GM21447 (cell line): ENCODE results near the gene C2CD2.
A peak's percentile ranks its signal among the peaks of the same experiment; 100 is the strongest.

Experiments used
- ATAC-seq: cut with Tn5 transposase; IDR thresholded peaks from one replicate; pipeline ENCODE4 v1.9.1; 2021; ENCODE audit not compliant: unreplicated experiment

C2CD2 gene

DNA sequence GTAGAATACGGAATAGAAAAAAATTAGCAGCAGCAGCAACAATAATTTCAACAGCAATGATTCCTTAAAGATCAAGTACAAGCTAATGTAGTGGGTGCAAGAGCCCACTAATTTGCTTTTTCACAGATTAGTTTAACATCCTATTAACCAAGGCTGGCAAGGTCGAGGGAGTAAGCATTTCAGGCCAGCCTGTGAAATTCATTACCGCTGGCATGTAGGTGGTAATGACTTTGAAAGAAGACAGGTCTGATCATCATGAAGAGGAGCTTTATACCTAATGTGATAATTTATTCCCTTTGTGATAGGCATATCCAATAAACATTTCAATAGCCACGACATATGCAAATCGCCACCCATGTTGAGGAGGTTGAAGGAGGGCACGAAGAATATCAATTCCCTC lies 63.5 kb downstream of the C2CD2 start:
- ATAC-seq, result no peak

DNA sequence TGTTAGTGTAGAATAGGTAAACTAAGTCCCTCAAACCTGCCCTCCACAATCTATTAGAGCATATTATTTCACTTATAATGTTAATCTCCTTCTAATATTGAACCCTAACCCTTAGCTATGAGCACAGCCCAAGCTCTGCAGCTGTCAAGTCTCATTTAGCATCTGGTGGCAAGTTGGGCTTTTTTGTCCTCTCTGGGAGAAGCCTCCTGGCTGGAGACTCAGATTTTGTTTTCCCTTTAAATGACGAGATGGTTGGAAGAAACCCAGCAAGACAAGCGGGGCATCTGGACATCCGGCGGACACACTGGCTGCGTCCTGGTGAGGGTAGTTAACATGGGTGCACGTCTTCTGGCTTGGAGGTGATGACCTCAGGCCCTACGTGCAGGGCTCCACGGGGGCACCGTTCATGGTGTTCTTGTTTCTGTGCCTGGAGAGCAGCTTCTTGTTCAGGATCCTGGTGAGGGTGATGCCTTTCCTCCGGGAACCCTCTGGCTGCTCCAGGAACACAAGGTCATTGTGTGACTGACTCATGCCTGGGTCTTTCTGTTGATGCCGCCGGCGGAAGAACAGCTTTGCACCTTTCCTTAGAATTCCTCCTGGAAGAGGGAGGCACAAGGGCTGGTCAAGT lies 65.0 kb downstream of the C2CD2 start:
- ATAC-seq, result no peak

DNA sequence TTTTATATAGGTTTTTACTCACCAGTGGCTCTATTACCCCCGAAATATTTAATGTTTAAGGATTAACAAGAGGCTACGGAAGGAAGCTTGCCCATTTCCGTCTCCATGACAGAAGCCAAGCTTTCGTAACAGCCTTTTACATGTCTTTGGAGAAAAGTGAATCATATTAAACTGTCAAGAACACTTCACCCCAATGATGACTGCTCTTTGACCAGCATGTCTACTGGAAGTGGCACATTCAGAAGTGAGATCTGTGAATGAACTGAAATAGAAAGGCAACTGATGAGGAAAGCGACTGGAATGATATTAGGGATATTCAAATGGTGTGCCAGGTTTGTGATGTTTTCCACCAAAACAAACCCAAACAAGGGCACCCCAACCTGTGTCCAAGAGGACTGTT lies 66.2 kb downstream of the C2CD2 start:
- ATAC-seq, result no peak

DNA sequence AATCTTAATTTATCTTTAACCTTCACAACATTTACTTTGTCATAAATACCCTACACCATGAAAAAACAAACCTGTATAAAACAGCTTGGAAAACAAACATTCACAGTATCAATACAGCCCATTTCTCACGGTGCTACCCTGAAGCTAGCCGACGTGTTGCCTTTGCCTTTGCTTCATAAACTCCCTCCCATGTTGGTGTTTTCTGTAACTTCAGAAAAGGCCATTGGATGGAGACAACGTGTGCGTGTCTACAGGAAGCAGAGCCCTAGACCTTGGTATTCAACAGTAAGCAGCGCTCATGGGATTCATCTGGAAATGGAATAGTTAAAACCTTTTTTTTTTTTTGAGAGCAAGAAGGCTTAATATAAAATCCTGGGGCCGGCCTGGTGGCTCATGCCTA lies 67.5 kb downstream of the C2CD2 start:
- ATAC-seq, result no peak

DNA sequence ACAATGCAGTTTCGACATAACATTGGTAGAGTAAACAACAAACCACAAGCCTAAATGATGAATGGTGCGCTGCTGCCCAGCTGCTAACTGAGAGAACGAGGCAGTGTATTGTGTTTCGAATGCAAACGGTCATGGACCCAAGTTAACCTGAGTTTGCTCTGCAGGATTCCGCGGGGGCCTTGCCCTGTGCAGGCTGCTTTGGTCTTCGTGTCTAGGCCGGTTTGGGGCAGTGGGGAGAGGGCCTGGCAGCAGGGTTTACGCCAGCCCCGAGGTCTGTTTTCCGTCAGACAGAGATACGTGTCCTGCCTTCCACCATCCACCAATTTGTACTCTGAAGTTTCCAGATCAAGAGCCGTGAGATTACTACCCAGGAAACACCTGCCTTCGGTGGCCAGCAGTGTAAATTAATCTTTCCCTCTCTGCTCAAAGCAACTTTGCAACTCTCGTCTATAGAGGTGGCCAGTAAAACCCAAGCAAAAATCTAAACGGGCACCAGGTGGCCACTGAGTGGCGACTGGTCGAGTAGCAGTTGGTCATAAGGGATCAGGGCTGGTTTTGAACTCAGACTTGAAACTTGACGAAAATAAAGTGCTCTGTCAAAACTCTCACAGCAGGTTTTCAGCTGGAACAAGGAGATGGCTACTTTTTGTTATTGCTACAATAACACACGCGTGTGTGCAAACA lies 68.3 kb downstream of the C2CD2 start:
- ATAC-seq, result no peak

DNA sequence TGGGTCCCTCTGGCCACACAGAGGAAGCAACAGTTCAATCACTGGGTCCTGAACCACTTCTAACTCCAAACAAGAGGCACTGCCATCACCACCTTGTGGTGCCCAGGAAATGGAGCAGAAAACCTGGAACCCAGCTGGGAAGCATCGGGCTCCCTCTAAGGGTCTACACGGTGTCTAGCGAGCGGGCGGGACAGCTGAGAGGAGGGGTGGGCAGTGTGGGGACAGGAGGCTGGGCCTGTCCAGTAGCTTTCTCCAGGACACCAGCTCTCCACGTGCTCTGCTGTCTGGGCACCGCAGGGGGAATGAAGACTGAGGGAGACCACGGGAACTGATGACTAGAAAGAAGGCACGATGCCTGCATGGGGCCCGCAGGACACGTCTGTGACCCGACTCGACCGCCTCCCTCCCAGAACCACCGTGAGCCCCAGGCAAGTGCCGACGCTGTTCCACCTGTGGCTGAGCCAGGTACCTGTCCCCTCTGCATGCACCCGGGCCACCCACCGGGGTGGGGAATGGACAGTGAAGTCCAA lies 69.3 kb downstream of the C2CD2 start:
- no peak for ATAC-seq

DNA sequence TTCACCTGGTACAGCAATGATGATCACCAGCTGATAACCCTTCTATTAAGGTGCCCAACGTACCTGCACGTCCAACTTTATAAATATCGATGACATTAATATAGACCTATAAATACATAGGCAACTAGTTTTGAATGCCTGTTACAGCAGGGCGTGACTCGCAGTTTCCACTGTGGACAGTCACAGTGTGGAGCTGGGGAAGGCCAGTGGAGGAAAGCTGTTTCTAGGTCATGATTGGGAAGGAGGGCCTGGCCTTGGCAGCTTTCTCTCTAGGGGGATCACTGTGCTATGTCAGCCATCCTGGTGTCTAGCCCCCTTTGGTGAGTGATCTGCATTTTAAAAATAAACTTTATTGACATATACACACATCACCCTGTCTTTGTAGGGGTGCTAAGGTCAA lies 70.2 kb downstream of the C2CD2 start:
- ATAC-seq, result no peak

DNA sequence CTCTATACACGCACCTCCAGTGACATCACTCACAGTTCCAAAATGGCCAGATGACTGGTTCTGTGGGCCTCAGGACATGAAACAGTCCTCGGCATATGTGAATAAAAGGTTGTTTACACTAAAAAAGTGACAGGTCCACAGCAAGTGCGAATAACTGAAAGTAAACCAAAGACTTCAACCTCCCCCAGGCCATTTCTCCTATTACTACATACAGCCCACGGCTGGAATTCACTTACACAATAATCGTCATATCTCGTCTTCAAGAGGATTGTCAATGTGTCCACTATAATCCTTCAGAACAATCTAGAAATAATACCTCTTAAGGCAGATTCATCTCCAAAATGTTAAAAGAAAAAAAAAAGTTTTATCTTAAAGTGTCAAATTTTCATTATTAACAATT lies 72.8 kb downstream of the C2CD2 start:
- no peak for ATAC-seq

DNA sequence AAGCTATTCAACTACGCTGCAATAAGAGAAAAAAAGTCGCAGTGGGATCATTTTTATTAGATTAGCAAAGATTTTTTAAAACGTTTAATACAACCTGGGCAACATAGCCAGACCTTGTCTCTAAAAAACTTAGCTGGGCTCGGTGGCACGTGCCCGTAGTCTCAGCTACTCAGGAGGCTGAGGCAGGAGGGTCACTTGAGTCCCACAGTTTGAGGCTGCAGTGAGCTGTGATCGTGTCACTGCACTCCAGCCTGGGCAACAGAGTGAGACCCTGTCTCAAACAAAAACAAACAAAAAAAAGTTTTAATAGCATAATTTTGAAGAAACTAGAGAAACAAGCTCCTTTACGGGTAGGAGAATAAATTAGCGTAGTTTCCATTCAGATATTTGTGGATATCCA lies 73.7 kb downstream of the C2CD2 start:
- no peak for ATAC-seq

DNA sequence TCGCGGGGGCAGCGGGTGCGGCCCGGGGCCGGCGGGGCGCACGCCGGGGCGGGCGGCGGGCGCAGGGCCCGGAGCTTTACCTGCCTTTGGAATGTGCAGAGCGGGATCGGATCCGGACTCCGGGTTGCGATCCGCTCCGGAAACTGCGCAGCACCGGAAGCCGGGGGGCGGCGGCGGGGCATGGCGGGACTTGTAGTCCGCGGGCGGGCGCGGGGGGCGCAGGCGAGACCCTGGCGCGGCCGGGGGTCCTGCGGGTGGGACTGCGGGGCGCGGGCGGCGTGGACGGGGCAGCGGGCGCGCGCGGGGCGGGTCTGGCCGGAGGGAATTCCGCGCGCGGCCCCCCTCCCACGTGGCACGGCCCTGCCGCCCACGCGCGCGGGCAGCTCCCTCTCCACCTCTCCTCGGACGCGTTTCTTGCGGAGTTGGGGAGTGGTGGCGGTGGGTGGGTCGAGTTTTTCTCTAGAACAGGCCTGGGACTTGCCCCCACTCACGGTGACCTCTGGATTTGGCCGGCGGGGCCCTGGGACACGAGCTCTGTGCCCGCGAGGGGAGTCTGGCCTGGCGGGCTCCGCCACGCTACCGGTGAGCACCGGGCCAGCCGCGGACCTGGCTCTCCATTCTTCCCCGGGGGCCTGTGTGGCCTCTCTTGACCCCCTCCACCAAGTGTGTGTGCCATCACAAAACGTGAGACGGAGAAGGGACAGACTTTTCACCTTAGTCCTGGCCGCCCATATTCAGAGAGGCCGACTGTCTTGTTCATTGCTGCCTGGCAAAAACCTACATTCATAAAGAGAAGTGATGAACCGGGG lies 74.4 kb downstream of the C2CD2 start, which contains the start of gene PRDM15:
Gene PRDM15, minus strand, starts transcription at position 155 of the 809 bp plus-strand sequence. CDS start 18,981 bp downstream, outside the sequence.
- peak; percentile 65 for ATAC-seq

DNA sequence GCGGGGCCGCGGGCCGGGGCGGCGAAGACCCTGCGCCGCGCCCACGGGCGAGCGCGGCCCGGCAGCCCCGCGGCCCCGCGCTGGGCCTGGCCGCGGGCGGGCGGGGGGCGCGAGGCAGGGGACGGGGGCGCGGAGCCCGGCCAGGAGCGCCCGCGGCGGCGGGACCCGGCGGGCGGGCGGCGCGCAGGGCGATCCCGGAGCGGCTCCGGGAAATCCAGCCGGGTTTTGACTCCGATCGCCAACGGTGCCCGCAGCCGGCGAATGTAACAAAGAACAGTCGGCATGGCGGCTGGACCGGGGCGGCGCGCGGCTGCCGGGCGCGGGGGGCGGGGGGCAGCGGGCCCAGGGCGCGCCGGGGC lies 75.0 kb downstream of the C2CD2 start:
- peak; percentile 51 for ATAC-seq

DNA sequence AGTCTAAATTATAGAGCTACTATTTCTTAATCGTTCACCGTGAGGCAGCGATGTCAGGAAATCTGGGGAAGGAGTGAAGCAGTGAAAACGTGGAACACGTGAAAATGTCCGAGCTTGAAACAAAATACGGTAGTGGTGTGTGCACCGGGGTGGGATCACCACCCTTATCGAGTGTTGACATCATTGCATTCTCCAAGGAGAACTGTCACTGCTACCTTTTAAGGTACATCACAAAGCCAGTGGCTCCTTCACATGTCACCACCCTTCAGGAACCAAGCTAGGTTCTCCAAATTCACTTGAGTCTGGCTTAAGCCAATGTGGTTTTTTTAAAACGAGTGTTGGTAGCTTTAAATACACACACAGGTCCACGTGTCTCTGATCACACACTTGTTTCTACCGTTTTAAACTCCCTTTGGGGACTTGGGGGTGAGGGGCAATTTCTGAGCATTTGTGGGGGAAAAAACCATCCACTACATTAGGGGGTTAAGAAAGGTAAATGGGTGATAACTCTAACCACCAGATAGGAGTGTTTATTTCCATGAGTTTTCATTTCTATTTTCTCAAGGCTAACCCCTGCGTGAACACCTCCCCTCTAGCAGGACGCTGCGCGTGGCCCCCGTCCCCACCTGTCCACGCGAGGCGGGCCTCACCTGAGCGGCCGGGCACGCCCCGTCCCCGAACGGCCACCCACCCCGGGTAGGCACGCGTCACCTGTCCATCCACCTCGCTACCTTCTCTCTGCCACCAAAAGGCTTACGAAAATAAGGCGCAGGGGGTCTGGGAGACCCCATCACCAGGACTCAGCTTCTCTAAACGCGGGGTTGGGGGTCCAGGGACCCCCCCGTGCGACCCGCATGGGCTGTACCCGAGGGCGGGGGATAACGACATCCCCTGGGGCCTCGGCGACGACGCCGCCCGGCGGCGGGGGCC lies 75.7 kb downstream of the C2CD2 start:
- peak; percentile 22 for ATAC-seq

DNA sequence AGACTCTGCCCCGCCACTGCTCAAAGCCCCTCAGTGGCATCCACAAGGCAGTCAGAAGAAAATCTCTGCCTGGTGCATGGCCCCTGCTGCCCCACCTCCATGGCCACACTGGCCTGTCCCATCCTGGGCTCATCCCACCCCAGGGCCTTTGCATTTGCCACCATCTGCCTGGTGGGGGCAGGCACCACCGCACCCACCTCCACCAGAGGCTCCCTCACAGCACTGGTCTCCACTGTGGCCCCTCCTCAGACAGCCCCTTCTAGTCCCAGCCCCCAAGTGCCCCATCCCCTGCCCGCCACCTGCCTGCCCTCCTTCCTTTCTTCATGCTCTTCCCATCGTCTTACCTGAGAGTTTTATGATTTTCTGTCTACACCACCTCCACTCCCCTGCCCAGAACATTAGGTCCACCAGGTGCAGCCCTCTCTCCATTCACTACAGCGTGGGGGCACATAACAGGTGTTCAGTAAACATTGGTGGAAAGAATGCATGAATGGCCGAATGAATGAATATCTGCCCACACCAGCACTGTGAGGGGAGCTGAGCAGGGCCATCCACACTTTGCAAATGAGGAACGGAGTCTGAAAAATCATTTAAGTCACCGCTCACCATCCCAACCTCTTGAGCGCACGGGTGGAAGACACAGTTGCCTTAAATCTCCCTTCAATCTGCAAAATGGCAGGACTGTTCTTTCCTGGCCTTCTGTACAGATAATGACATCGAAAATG lies 76.7 kb downstream of the C2CD2 start:
- ATAC-seq, result no peak

DNA sequence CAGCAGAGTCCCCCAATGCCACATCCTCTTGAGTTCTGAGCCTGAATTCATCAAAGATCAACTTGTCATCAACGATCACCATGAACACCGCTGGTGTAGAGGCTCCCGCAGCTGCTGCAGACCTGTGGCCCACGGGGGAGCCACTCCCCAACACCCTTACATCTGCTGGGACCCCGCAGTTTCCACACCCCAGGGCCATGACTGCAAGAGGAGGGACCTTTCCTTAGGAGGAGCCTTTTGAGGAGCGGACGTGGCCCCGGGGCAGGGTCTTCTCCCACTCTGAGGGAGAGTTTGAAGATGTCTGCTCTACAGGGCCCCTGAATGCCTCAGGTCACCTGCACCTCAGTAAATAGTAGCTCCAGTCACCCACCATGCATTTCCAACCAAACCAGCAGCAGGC lies 77.4 kb downstream of the C2CD2 start:
- ATAC-seq, result no peak

DNA sequence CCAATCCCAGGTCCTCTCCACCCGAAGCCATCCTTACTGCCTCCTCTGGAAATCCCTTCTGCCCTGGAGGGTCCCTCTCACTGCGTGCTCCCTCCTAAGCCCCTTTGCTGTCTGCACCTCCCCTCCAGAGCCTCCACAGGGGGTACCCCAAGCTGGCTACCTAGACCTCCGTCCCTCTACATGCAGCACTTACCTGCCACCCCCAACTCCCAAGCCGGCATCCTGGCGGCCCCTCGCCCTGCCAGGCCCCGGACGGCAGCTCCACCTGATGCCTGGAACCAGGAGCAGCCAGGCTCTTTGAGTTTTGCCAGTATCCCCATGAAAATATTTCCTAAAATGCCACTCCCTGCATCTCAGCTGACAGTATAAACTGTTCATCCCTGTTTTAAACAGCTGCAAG lies 78.7 kb downstream of the C2CD2 start:
- no peak for ATAC-seq

DNA sequence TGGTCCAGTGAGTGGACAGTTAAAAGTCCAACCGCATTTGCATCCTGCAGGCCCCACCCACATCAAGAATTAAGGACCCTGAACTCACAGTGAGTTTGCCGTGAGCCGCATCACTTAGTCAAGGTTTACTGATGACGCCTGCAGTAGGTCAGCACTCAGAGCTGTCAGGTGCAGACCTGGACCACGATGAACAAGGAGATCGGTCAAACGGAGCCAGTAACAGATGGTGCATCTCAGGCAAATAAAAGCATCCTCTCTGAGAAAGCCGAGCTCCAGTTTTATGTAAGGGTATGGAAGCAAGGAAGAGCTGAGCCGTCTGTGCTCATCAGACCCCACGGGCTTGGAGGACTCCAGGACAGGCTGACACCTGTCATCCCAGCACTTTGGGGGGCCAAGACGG lies 79.2 kb downstream of the C2CD2 start:
- ATAC-seq, result no peak

DNA sequence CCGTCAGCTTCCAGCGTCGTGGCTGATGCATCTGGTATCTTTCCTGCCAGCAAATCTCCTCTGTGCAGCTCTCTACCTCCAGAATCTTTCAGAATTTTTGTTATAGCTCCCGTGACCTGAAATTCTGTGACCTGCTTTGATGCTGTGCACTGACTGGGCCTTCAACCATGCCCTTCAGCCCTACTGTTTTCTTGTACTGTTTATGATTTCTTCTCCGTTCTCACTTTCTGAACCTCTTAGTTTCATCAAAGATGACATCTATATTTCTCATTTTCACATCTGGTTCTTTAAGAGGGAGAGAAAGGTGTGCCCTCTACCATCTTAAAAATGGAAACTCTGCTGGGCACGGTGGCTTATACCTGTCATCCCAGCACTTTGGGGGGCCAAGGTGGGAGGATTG lies 80.4 kb downstream of the C2CD2 start:
- ATAC-seq, result no peak

DNA sequence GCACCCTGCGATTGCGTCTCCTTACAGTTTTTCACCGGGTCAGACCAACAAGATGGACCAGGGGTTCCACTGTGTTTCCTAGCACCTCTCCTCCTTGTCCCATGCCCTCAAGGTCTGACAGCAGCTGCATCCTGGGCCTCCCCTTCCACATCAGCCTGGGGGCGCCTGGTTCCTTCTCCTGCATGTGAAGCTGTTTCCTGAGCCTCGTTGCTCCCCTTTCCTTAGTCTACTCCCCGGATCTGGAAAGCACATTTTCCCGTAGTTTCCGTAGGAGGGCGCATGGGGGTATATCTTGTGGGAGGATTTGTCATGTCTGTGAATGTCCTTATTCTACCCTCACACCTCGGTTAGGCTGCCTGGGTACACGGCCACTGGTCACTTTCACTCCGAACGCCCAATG lies 80.8 kb downstream of the C2CD2 start:
- ATAC-seq, result no peak

DNA sequence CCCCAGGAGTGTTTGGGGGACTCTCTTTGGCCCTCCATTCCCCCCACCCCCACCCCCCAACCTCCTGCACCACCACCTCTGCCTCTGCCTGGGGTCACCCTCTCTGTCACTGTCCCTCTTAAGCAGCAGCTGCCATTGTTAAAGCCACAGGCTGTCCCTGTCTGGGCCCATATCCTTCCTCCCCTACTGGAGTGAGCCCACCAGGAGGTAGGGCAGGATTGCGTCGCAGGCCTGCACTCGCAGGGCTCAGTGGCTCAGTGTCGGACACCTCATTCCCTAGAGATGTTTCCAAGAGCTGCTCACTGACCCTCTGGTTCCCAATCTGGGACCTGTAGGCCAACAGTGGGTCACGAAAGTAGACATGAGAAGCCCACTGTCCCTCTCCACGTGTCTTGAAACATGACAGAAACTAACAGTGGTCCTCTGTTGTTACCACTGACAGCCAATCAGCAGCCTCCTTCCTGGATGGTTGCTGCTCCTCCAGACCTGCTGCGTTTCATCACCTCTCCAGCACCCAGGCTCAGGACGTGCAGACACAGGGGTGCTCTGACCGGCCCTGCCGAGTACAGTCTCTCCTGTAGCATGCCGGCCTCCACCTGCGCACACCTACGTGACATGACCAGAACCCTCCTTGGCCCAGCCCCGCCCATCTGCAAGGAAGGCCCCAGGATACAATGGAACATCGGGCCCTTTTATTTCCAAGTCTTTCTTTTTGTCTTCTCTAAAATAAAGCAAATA lies 82.4 kb downstream of the C2CD2 start:
- ATAC-seq, result no peak
